Neural cell (in vitro differentiated cells): Measurements from ENCODE around the gene OXT. TPM values are rescaled to one million over a fixed set of nuclear protein-coding genes. Genes with fewer than 3 reads are reported as not detected.

Experiments
- H2AFZ ChIP-seq: fragments of 200-600, 300-800 bp; sonication (generic), shearing (Covaris generic); 2 replicates; pipeline ENCODE4 v1.6.0; 2014; ENCODE audit warnings: low read depth, mild to moderate bottlenecking, antibody characterized with exemption, low read length, moderate library complexity
- H3F3A ChIP-seq: fragments of 200-600 bp; shearing (Covaris generic); 2 replicates; pipeline ENCODE4 v1.6.1; 2016; ENCODE audit warnings: mild to moderate bottlenecking, moderate library complexity, mixed read lengths, antibody characterized with exemption, low read length; ENCODE audit not compliant: insufficient read depth, poor library complexity, severe bottlenecking
- H3K27ac ChIP-seq: fragments of 200-600, 300-800 bp; sonication (generic), shearing (Covaris generic); 2 replicates; pipeline ENCODE4 v1.5.1; 2014; ENCODE audit warnings: mild to moderate bottlenecking, low read length, moderate library complexity
- H3K27me3 ChIP-seq: fragments of 300-800, 200-600 bp; sonication (generic), shearing (Covaris generic); 2 replicates; pipeline ENCODE4 v1.6.0; 2014; ENCODE audit warnings: mild to moderate bottlenecking, low read depth, low read length, moderate library complexity; ENCODE audit not compliant: insufficient read depth
- H3K36me3 ChIP-seq: fragments of 300-800, 200-600 bp; sonication (generic), shearing (Covaris generic); 2 replicates; pipeline ENCODE4 v1.5.1; 2014; ENCODE audit warnings: mild to moderate bottlenecking, antibody characterized with exemption, low read length, moderate library complexity; ENCODE audit not compliant: insufficient read depth
- H3K4me2 ChIP-seq: fragments of 300-800, 200-600 bp; sonication (generic), shearing (Covaris generic); 2 replicates; pipeline ENCODE4 v1.6.0; 2014; ENCODE audit warnings: mild to moderate bottlenecking, low read length
- H3K4me3 ChIP-seq: fragments of 300-800, 200-600 bp; sonication (generic), shearing (Covaris generic); 2 replicates; pipeline ENCODE4 v1.5.1; 2014; ENCODE audit warnings: mild to moderate bottlenecking, low read length, moderate library complexity
- H3K79me2 ChIP-seq: fragments of 200-600 bp; shearing (Covaris generic); replicated peaks from 2 replicates; pipeline ENCODE4 v1.6.0; 2014; ENCODE audit warnings: mild to moderate bottlenecking, low read length, moderate library complexity; ENCODE audit not compliant: insufficient read depth
- H3K9ac ChIP-seq: fragments of 300-800, 200-600 bp; sonication (generic), shearing (Covaris generic); 2 replicates; pipeline ENCODE4 v1.6.1; 2016; ENCODE audit warnings: mild to moderate bottlenecking, low read length, mixed read lengths
- H3K9me2 ChIP-seq: fragments of 200-600 bp; shearing (Covaris generic); 2 replicates; pipeline ENCODE4 v1.6.1; 2016; ENCODE audit warnings: mild to moderate bottlenecking, low read length, mixed read lengths; ENCODE audit not compliant: insufficient read depth
- H3K9me3 ChIP-seq: fragments of 200-600, 300-800 bp; sonication (generic), shearing (Covaris generic); 2 replicates; pipeline ENCODE4 v1.6.1; 2016; ENCODE audit warnings: mild to moderate bottlenecking, mixed run types, low read length, moderate library complexity, mixed read lengths
- H4K20me1 ChIP-seq: fragments of 200-600 bp; shearing (Covaris generic); 2 replicates; pipeline ENCODE4 v1.6.1; 2016; ENCODE audit warnings: mild to moderate bottlenecking, mixed run types; ENCODE audit not compliant: insufficient read depth
- CTCF ChIP-seq: fragments of 450-650 bp; IDR thresholded peaks from 2 replicates; pipeline ENCODE4 v1.5.1; 2014; ENCODE audit warnings: antibody characterized with exemption, mild to moderate bottlenecking, moderate library complexity; ENCODE audit not compliant: poor library complexity, severe bottlenecking
- EP300 ChIP-seq: fragments of 450-650 bp; conservative IDR thresholded peaks from 2 replicates; pipeline ENCODE4 v1.6.1; 2014; ENCODE audit warnings: antibody characterized with exemption, mild to moderate bottlenecking, moderate library complexity; ENCODE audit not compliant: poor library complexity, severe bottlenecking
- EZH2 ChIP-seq: fragments of 200-600, 300-800 bp; shearing (Covaris generic), sonication (generic); IDR thresholded peaks from 2 replicates; pipeline ENCODE4 v1.6.1; 2014; ENCODE audit warnings: antibody characterized with exemption, low read length, borderline replicate concordance, mild to moderate bottlenecking; ENCODE audit not compliant: insufficient read depth, poor library complexity, severe bottlenecking
- MXI1 ChIP-seq: fragments of 450-650 bp; conservative IDR thresholded peaks from 2 replicates; pipeline ENCODE4 v1.6.1; 2014; ENCODE audit warnings: antibody characterized with exemption, mild to moderate bottlenecking; ENCODE audit not compliant: poor library complexity, severe bottlenecking
- POLR2AphosphoS5 ChIP-seq: IDR thresholded peaks from 2 replicates; pipeline ENCODE4 v1.6.1; 2012
- RAD21 ChIP-seq: fragments of 450-650 bp; conservative IDR thresholded peaks from 2 replicates; pipeline ENCODE4 v1.6.1; 2014; ENCODE audit warnings: antibody characterized with exemption, mild to moderate bottlenecking, moderate library complexity
- REST ChIP-seq: IDR thresholded peaks from 2 replicates; pipeline ENCODE4 v1.6.1; 2012; ENCODE audit warnings: borderline replicate concordance
- SMC3 ChIP-seq: fragments of 450-650 bp; conservative IDR thresholded peaks from 2 replicates; pipeline ENCODE4 v1.6.1; 2014; ENCODE audit warnings: antibody characterized with exemption, mild to moderate bottlenecking, moderate library complexity; ENCODE audit not compliant: poor library complexity
- TAF1 ChIP-seq: IDR thresholded peaks from 2 replicates; pipeline ENCODE4 v1.6.1; 2012; ENCODE audit warnings: low read depth
- polyA plus RNA-seq: library from polyadenylated mRNA; depleted of rRNA; stranded (reverse); fragments of >200 nt; gene quantifications from 2 replicates; pipeline ENCODE4 v1.2.3, GENCODE V29; 2014

The OXT gene
- polyA plus RNA-seq, 1 donor from 2014 or later, result not detected

DNA sequence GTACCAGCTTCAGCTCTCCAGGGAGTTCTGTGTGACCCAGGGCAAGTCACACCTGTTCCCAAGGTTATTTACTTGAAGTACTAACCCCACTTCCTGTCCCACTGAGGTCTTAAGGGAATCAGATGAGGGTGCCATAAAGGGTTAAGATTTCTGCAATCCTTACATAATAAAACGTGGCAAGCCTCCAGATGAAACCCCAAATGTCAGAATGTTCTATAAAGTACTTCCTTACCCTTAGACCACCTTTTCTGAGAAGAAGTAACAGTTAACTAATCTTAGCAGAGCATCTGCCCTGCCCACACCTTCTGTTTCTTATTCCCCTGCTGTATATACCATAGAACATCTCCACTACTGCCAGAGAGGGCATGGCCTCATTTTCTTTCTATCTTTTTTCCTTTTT lies 19.1 kb downstream of the OXT start:
- Histone ChIP-seq H3K27me3 (peaks cover 12% of the 10 kb centered on the region), H3F3A (no peaks in the 10 kb centered on the region), H3K9ac (no peak overlapping the region)

DNA sequence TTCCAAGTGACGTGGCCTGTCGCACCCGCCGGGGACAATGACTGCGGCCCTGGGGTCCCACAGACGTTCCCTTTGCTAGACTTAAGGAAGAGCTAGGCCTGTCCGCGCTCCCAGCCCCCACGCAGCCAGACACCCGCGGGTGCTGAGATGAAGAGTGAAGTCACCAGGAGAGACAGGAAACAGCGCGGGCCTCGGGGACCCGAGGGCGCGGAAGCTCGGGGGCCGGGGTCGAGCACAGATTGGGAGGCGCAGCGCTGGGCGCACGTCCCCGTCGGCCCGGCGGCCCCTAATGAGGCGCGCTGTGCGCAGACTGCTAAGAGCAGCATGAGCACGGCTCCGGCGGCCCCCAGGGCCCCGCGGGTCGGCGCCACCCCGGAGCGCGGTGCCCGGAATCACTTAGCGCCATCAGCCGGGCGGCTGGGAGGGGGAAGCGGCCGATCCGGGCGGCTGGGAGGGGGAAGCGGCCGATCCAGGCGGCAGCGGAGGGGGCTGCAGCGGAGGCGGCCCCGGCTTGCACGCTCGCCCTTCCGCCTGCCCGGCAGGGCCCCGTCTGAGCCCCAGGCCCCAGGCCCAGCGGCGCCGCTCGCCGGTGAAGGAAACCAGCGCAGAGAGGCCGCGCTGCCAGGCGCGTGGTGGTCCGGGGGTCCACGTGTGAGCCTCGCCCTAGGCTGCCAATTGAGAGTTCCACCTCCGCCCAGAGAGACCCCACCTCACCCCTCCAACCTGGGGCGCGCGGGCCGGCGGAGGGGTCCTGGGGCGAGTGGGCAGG lies 21.4 kb downstream of the OXT start:
- Histone ChIP-seq H3K9me3 (no peaks in the 10 kb centered on the region), H3K27ac (no peak overlapping the region), H2AFZ (no peak overlapping the region), H3K9ac (no peak overlapping the region), H3K9me2 (no peaks in the 10 kb centered on the region), H3K79me2 (no peaks in the 10 kb centered on the region), H3K4me3 (no peak overlapping the region), H3K27me3 (peaks cover 12% of the 10 kb centered on the region), H3K36me3 (no peaks in the 10 kb centered on the region), H3F3A (no peaks in the 10 kb centered on the region), H3K4me2 (no peak overlapping the region), H4K20me1 (no peaks in the 10 kb centered on the region)
- TF ChIP-seq EZH2 (no peak), POLR2AphosphoS5 (no peak)

More for the DNA sequence above, 19.1 kb downstream of the OXT start:
- TF ChIP-seq RAD21 (no peak), POLR2AphosphoS5 (no peak), SMC3 (no peak), TAF1 (no peak), EP300 (no peak), EZH2 (no peak), MXI1 (no peak), REST (no peak), CTCF (no peak)
- Histone ChIP-seq H3K36me3 (no peaks in the 10 kb centered on the region), H3K79me2 (no peaks in the 10 kb centered on the region), H4K20me1 (no peaks in the 10 kb centered on the region), H3K4me3 (no peak overlapping the region), H3K27ac (no peak overlapping the region), H2AFZ (no peak overlapping the region), H3K9me3 (no peaks in the 10 kb centered on the region), H3K4me2 (no peak overlapping the region), H3K9me2 (no peaks in the 10 kb centered on the region)
